Measurements from ENCODE around the gene TRIP12.

The TRIP12 gene

GRCh38 chr2:229884775-229885699 lies 36.8 kb downstream of the TRIP12 start:
- TF ChIP-seq CTCF (IDR thresholded peaks at IDR 0.05; ENCODE audit: insufficient read depth, low read length) (no peak), REST (IDR thresholded peaks at IDR 0.05; ENCODE audit: insufficient replicate concordance, low read depth) (no peak), POLR2AphosphoS5 (IDR thresholded peaks at IDR 0.05; ENCODE audit: low read depth) (no peak), GABPA (IDR thresholded peaks at IDR 0.05; ENCODE audit: low read depth) (no peak), SPI1 (IDR thresholded peaks at IDR 0.05; ENCODE audit: borderline replicate concordance, low read depth) (no peak)
- Histone ChIP-seq H3K27ac (replicated peaks) (no peak overlapping the region), H3K27me3 (ENCODE audit: insufficient read depth, poor library complexity, severe bottlenecking) (no peaks in the 10 kb centered on the region), H3K4me3 (replicated peaks; ENCODE audit: insufficient read depth, low read length) (no peak overlapping the region)
- no peak for DNase-seq (ENCODE audit: low read depth in 1 of 2, low spot score in 1 of 2)

- DNase-seq (ENCODE audit: low read depth in 1 of 2, low spot score in 1 of 2) = no peak
- no peaks in the 10 kb centered on the region for H3K27me3 ChIP-seq (ENCODE audit: insufficient read depth, poor library complexity, severe bottlenecking)
- H3K4me3 ChIP-seq (replicated peaks; ENCODE audit: insufficient read depth, low read length) = no peak overlapping the region
- no peak overlapping the region for H3K27ac ChIP-seq (replicated peaks)
- TF ChIP-seq CTCF (IDR thresholded peaks at IDR 0.05; ENCODE audit: insufficient read depth, low read length) (no peak), REST (IDR thresholded peaks at IDR 0.05; ENCODE audit: insufficient replicate concordance, low read depth) (no peak), SPI1 (IDR thresholded peaks at IDR 0.05; ENCODE audit: borderline replicate concordance, low read depth) (no peak)
These were observed 39.2 kb downstream of the TRIP12 start for GRCh38 chr2:229882583-229882982.

GRCh38 chr2:229880892-229881586 lies 40.8 kb downstream of the TRIP12 start:
- no peak for DNase-seq (ENCODE audit: low read depth in 1 of 2, low spot score in 1 of 2)
- H3K27ac ChIP-seq (replicated peaks) = no peak overlapping the region
- no peaks in the 10 kb centered on the region for H3K27me3 ChIP-seq (ENCODE audit: insufficient read depth, poor library complexity, severe bottlenecking)
- TF ChIP-seq GABPA (IDR thresholded peaks at IDR 0.05; ENCODE audit: low read depth) (no peak), REST (IDR thresholded peaks at IDR 0.05; ENCODE audit: insufficient replicate concordance, low read depth) (no peak), CTCF (IDR thresholded peaks at IDR 0.05; ENCODE audit: insufficient read depth, low read length) (no peak), SPI1 (IDR thresholded peaks at IDR 0.05; ENCODE audit: borderline replicate concordance, low read depth) (no peak), POLR2AphosphoS5 (IDR thresholded peaks at IDR 0.05; ENCODE audit: low read depth) (no peak)
- H3K4me3 ChIP-seq (replicated peaks; ENCODE audit: insufficient read depth, low read length) = no peak overlapping the region
